ENCODE data around the gene UBAC2.
"Not testable (repeated sequence)": the region's sequence is repeated elsewhere in the genome, so short reads cannot be mapped to it uniquely, and the experiment has no call there.

DNA sequence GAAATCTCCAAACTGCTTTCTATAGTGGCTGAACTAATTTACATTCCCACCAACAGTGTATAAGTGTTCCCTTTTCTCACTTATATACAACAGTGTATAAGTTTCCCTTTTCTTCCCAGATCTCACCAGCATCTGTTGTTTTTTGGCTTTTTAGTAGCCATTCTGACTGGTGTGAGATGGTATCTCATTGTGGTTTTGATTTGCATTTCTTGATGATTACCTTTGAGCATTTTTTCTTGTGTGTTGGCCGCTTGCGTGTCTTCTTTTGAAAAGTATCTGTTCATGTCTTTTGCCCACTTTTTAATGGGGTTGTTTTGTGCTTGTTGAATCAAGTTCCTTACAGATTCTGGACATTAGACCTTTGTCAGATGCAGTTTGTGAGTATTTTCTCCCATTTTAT lies 49.0 kb downstream of the UBAC2 start:
- TF ChIP-seq EZH2 (IDR thresholded peaks at IDR 0.05; ENCODE audit: low read length, missing control alignments); CTCF (conservative IDR thresholded peaks at IDR 0.05 in 1 of 2, IDR thresholded peaks at IDR 0.05 in 1 of 2; ENCODE audit: low read depth in 1 of 2, low read length in 2 of 2): not testable (repeated sequence)

Data from fibroblast of lung (primary cell).